IMR-90 (cell line): ENCODE results near the gene NELFCD. TPM values are rescaled to one million over a fixed set of nuclear protein-coding genes. Genes with fewer than 3 reads are reported as not detected.

ENCODE experiments used
- ATAC-seq: fragments of 200-7000 bp; cut with Tn5 transposase; 2 replicates; pipeline ENCODE4 v1.9.1; 2020; ENCODE audit warnings: low read depth, mild to moderate bottlenecking, moderate library complexity
- BruUV-seq: library from RNA; stranded (reverse); fragments of 400-500 nt; replicated peaks from 2 replicates; lab custom pipeline; 2021; lab: Mats Ljungman, UMichigan
- CTCF ChIA-PET: fragments of 300-600 bp; formaldehyde crosslinking; extraction: SDS; loops from one replicate; lab custom pipeline; 2021; ENCODE audit warnings: antibody characterized with exemption; lab: Yijun Ruan, JAX
- POLR2A ChIA-PET: fragments of 300-600 bp; sonication (Branson Sonifier 250); formaldehyde crosslinking; loops from one replicate; lab custom pipeline; 2022; ENCODE audit warnings: antibody characterized with exemption; ENCODE audit not compliant: unreplicated experiment; lab: Charles Lee
- DNase-seq: peaks from one replicate; pipeline ENCODE4 v3.0.0; 2013
- H2AFZ ChIP-seq: replicated peaks from 2 replicates; pipeline ENCODE3; 2013; ENCODE audit warnings: low read length, mild to moderate bottlenecking; ENCODE audit not compliant: poor library complexity
- H2AK5ac ChIP-seq: 2 replicates; pipeline ENCODE4 v1.6.1; 2013; ENCODE audit warnings: low read depth, low read length, inconsistent platforms
- H2AK9ac ChIP-seq: replicated peaks from 2 replicates; pipeline ENCODE3; 2013; ENCODE audit warnings: mild to moderate bottlenecking, low read depth, low read length, moderate library complexity; ENCODE audit not compliant: poor library complexity
- H2BK120ac ChIP-seq: 2 replicates; pipeline ENCODE4 v1.6.1; 2013; ENCODE audit warnings: low read depth, low read length, inconsistent platforms
- H2BK15ac ChIP-seq: 3 replicates; pipeline ENCODE4 v1.6.1; 2013; ENCODE audit warnings: low read depth, low read length, inconsistent platforms
- H2BK20ac ChIP-seq: 2 replicates; pipeline ENCODE4 v1.6.1; 2013; ENCODE audit warnings: low read depth, mild to moderate bottlenecking, inconsistent platforms, low read length, moderate library complexity
- H2BK5ac ChIP-seq: 2 replicates; pipeline ENCODE4 v1.6.1; 2013; ENCODE audit warnings: mild to moderate bottlenecking, low read depth, low read length, inconsistent platforms; ENCODE audit not compliant: poor library complexity, severe bottlenecking
- H3K14ac ChIP-seq: replicated peaks from 2 replicates; pipeline ENCODE4 v1.6.1; 2013; ENCODE audit warnings: low read depth, low read length, inconsistent platforms
- H3K18ac ChIP-seq: 2 replicates; pipeline ENCODE4 v1.6.1; 2013; ENCODE audit warnings: low read depth, low read length, control low read depth
- H3K23ac ChIP-seq: 2 replicates; pipeline ENCODE4 v1.6.1; 2013; ENCODE audit warnings: low read depth, low read length, inconsistent platforms
- H3K27ac ChIP-seq: 2 replicates; pipeline ENCODE4 v1.5.1; 2013; ENCODE audit warnings: mild to moderate bottlenecking, control low read depth, low read length; ENCODE audit not compliant: insufficient read depth
- H3K27me3 ChIP-seq: 2 replicates; pipeline ENCODE4 v1.6.1; 2013; ENCODE audit warnings: low read length; ENCODE audit not compliant: control insufficient read depth, insufficient read depth
- H3K36me3 ChIP-seq: 2 replicates; pipeline ENCODE4 v1.6.1; 2013; ENCODE audit warnings: low read length, mixed read lengths; ENCODE audit not compliant: control insufficient read depth, insufficient read depth
- H3K4ac ChIP-seq: 2 replicates; pipeline ENCODE4 v1.6.1; 2013; ENCODE audit warnings: low read depth, low read length, inconsistent platforms
- H3K4me1 ChIP-seq: 2 replicates; pipeline ENCODE4 v1.6.1; 2013; ENCODE audit warnings: low read length, mixed read lengths; ENCODE audit not compliant: control insufficient read depth, insufficient read depth
- H3K4me2 ChIP-seq: 2 replicates; pipeline ENCODE4 v1.6.1; 2013; ENCODE audit warnings: low read depth, mild to moderate bottlenecking, control low read depth, low read length, moderate library complexity
- H3K4me3 ChIP-seq: 2 replicates; pipeline ENCODE4 v1.5.1; 2013; ENCODE audit warnings: low read depth, mild to moderate bottlenecking, control low read depth, low read length, moderate library complexity; ENCODE audit not compliant: insufficient read depth
- H3K56ac ChIP-seq: 2 replicates; pipeline ENCODE4 v1.6.1; 2013; ENCODE audit warnings: low read length, inconsistent platforms; ENCODE audit not compliant: insufficient read depth; ENCODE audit errors: extremely low read depth
- H3K79me1 ChIP-seq, 2 experiments: 2 replicates each; pipeline ENCODE4 v1.6.1; 2013; ENCODE audit warnings: low read length in 2 of 2, inconsistent platforms in 1 of 2, low read depth in 1 of 2
- H3K9ac ChIP-seq: 2 replicates; pipeline ENCODE4 v1.6.1; 2013; ENCODE audit warnings: low read depth, low read length, control low read depth
- H3K9me1 ChIP-seq: 2 replicates; pipeline ENCODE4 v1.6.1; 2013; ENCODE audit warnings: low read length, inconsistent platforms; ENCODE audit not compliant: insufficient read depth
- H3K9me3 ChIP-seq: 2 replicates; pipeline ENCODE4 v1.6.1; 2013; ENCODE audit warnings: low read length; ENCODE audit not compliant: control insufficient read depth, insufficient read depth
- H4K20me1 ChIP-seq: 2 replicates; pipeline ENCODE4 v1.6.1; 2013; ENCODE audit warnings: low read length, inconsistent platforms; ENCODE audit not compliant: insufficient read depth
- H4K5ac ChIP-seq: 2 replicates; pipeline ENCODE4 v1.6.1; 2013; ENCODE audit warnings: mild to moderate bottlenecking, low read depth, low read length, control low read depth
- H4K8ac ChIP-seq, 2 experiments: 2 replicates each; pipeline ENCODE4 v1.6.1; 2013; ENCODE audit warnings: low read depth in 2 of 2, low read length in 2 of 2, control low read depth in 1 of 2, inconsistent platforms in 1 of 2
- H4K91ac ChIP-seq: 2 replicates; pipeline ENCODE4 v1.6.1; 2013; ENCODE audit warnings: low read depth, low read length, inconsistent platforms; ENCODE audit not compliant: insufficient read depth
- BHLHE40 ChIP-seq: fragments of 150-350 bp; IDR thresholded peaks from 2 replicates; pipeline ENCODE4 v1.6.1; 2016; ENCODE audit warnings: mild to moderate bottlenecking, low read depth, low read length
- CEBPB ChIP-seq: IDR thresholded peaks from 2 replicates; pipeline ENCODE4 v1.6.1; 2012; ENCODE audit warnings: low read depth, low read length, improper control_type of control experiment
- CTCF ChIP-seq: conservative IDR thresholded peaks from 2 replicates; pipeline ENCODE4 v1.5.1; 2012; ENCODE audit warnings: mild to moderate bottlenecking, low read depth, low read length, improper control_type of control experiment
- ELK1 ChIP-seq: fragments of 150-350 bp; IDR thresholded peaks from 2 replicates; pipeline ENCODE4 v1.6.1; 2016; ENCODE audit warnings: low read depth, mild to moderate bottlenecking, low read length, moderate library complexity, borderline replicate concordance
- FOS ChIP-seq: fragments of 150-350 bp; IDR thresholded peaks from 2 replicates; pipeline ENCODE4 v1.6.1; 2016; ENCODE audit warnings: low read depth, low read length
- MAZ ChIP-seq: IDR thresholded peaks from 2 replicates; pipeline ENCODE4 v1.6.1; 2012; ENCODE audit warnings: low read depth, mild to moderate bottlenecking, low read length, improper control_type of control experiment, moderate library complexity, borderline replicate concordance
- NFE2L2 ChIP-seq: fragments of 150-350 bp; IDR thresholded peaks from 2 replicates; pipeline ENCODE4 v1.6.1; 2016; ENCODE audit warnings: low read depth, mild to moderate bottlenecking, low read length
- RCOR1 ChIP-seq: IDR thresholded peaks from 2 replicates; pipeline ENCODE4 v1.6.1; 2012; ENCODE audit warnings: mild to moderate bottlenecking, low read length, improper control_type of control experiment; ENCODE audit not compliant: insufficient replicate concordance
- RFX5 ChIP-seq: IDR thresholded peaks from 2 replicates; pipeline ENCODE4 v1.8.0; 2012; ENCODE audit warnings: low read depth, mild to moderate bottlenecking, low read length, moderate library complexity
- WGBS, 2 experiments: methylation state at CpG; one replicate each; pipeline versions ENCODE4 v1.1.5 to v1.1.7; 2013; ENCODE audit warnings: missing lambda C conversion rate in 2 of 2; ENCODE audit not compliant: insufficient read length in 1 of 2; ENCODE audit errors: extremely low coverage in 2 of 2; 5-methylcytosine and 5-hydroxymethylcytosine counted together
- dilution Hi-C: fragments of 300-500 bp; cut with HindIII; formaldehyde crosslinking; loops from one replicate; pipeline ENCODE4 v1.14.3; 2018; ENCODE audit warnings: low sequenced_read_pairs; ENCODE audit not compliant: unreplicated experiment
- in situ Hi-C: fragments of 300-500 bp; cut with MboI; formaldehyde crosslinking; loops from 3 replicates; pipeline ENCODE4 v1.14.3; 2019; ENCODE audit warnings: low sequenced_read_pairs, inconsistent platforms, mixed read lengths
- intact Hi-C: fragments of 100-400 bp; cut with micrococcal nuclease; formaldehyde crosslinking; loops from 2 replicates; pipeline ENCODE4 v1.10.0; 2022
- polyA plus RNA-seq, 3 experiments: library from polyadenylated mRNA; depleted of rRNA; stranded (reverse); fragments of >200 nt; gene quantifications; 2 replicates each; pipeline ENCODE4 v1.2.3, GENCODE V29; 2012; ENCODE audit warnings: low replicate concordance in 1 of 3
- total RNA-seq: library from RNA; depleted of rRNA; stranded (reverse); fragments of >200 nt; gene quantifications from 2 replicates; pipeline ENCODE4 v1.2.3, GENCODE V29; 2012
- TF ChIP-seq, protein P1 (sequence below): fragments of 150-350 bp; IDR thresholded peaks from 2 replicates; pipeline ENCODE4 v1.6.1; 2017; ENCODE audit warnings: mild to moderate bottlenecking, antibody characterized with exemption, low read length, low read depth

The NELFCD gene
- total and polyA plus RNA-seq, 2 of the 4 experiments (the other 2 are of a cell fraction): 88.9 to 94.1 TPM

GRCh38 chr20:59015411-59015810 is 34.4 kb downstream of the NELFCD start:
- Histone ChIP-seq H3K9me1 (peaks cover 18% of the 10 kb centered on the region), H3K4me2 (no peak overlapping the region), H2BK20ac (no peak overlapping the region), H3K27me3 (no peaks in the 10 kb centered on the region), H4K5ac (no peak overlapping the region), H2AFZ (no peak overlapping the region), H2AK5ac (0 out of 2 replicates have a peak overlapping the region, but pooled peaks have one; percentile 70), H2BK15ac (no peak overlapping the region), H2AK9ac (no peak overlapping the region), H3K9ac (no peak overlapping the region), H3K23ac (no peak overlapping the region), H3K27ac (no peak overlapping the region), H3K4me1 (peaks cover 19% of the 10 kb centered on the region), H3K18ac (no peak overlapping the region), H2BK120ac (no peak overlapping the region), H3K56ac (no peak overlapping the region), H3K4ac (no peak overlapping the region), H3K14ac (no peak overlapping the region), H3K36me3 (no peaks in the 10 kb centered on the region), H3K4me3 (no peak overlapping the region), H3K9me3 (no peaks in the 10 kb centered on the region), H4K8ac (no peak overlapping the region), H4K91ac (no peak overlapping the region; the same call in 1 of the 2 replicates), H2BK5ac (no peak overlapping the region), H4K20me1 (no peaks in the 10 kb centered on the region), H3K79me1 (peaks cover 0 to 4% of the 10 kb centered on the region in 2 experiments; a peak in 2 of 4 replicates)
- intact Hi-C loops: no loop called here
- BruUV-seq: no TSS peak
- no peak for TF ChIP-seq NFE2L2
- no peak for TF ChIP-seq CTCF
- no peak for TF ChIP-seq FOS
- TF ChIP-seq MAZ: no peak
- TF ChIP-seq, protein P1, sequence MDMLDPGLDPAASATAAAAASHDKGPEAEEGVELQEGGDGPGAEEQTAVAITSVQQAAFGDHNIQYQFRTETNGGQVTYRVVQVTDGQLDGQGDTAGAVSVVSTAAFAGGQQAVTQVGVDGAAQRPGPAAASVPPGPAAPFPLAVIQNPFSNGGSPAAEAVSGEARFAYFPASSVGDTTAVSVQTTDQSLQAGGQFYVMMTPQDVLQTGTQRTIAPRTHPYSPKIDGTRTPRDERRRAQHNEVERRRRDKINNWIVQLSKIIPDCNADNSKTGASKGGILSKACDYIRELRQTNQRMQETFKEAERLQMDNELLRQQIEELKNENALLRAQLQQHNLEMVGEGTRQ: no peak
- no peak for TF ChIP-seq BHLHE40
- TF ChIP-seq CEBPB: no peak
- TF ChIP-seq ELK1: no peak
- no peak for TF ChIP-seq RFX5
- no peak for TF ChIP-seq RCOR1
- ChIA-PET POLR2A (no interaction called here), CTCF (no interaction called here)
- DNase-seq (no peak), ATAC-seq (no peak)
- WGBS, 2 experiments: 89% methylated on average over 13 of the region's 16 CpGs; no CpG with 5 or more reads in 1 of the 2 experiments
- in situ Hi-C loops: no loop called here
- dilution Hi-C loops: no loop called here
